Stimulated activated naive B cell treated with anti-CD40 and anti-IgM and Interleukin-4, amounts not matched to agents 10 μg/mL and 1 μg/mL and 100 μg/mL, for 72 hours (primary cell): ENCODE results near the gene GPR45.
A peak's percentile ranks its signal among the peaks of the same experiment; 100 is the strongest.

Experiments used
- ATAC-seq, 2 donors: fragments of 150-1000 bp; cut with Tn5 transposase; replicated peaks; 2 replicates each; pipeline ENCODE4 v1.10.0; 2021; ENCODE audit warnings: moderate library complexity in 1 of 2
- DNase-seq: peaks from one replicate; pipeline ENCODE4 v3.0.0; 2021
- H3K27ac Mint-ChIP-seq: one replicate; pipeline ENCODE4 v1.8.0; 2022; ENCODE audit warnings: mild to moderate bottlenecking, mixed read lengths
- H3K27me3 Mint-ChIP-seq, 2 donors: one replicate each; pipeline ENCODE4 v1.8.0; 2022; ENCODE audit warnings: mixed read lengths in 2 of 2
- H3K36me3 Mint-ChIP-seq, 2 donors: one replicate each; pipeline ENCODE4 v1.8.0; 2022; ENCODE audit warnings: mixed read lengths in 2 of 2, mild to moderate bottlenecking in 1 of 2
- H3K4me1 Mint-ChIP-seq, 2 donors: one replicate each; pipeline ENCODE4 v1.8.0; 2022; ENCODE audit warnings: mixed read lengths in 2 of 2, mild to moderate bottlenecking in 1 of 2
- H3K4me3 Mint-ChIP-seq, 2 donors: one replicate each; pipeline ENCODE4 v1.8.0; 2022; ENCODE audit warnings: mild to moderate bottlenecking in 2 of 2, mixed read lengths in 2 of 2, moderate library complexity in 1 of 2
- H3K9me3 Mint-ChIP-seq, 2 donors: one replicate each; pipeline ENCODE4 v1.8.0; 2022; ENCODE audit warnings: mixed read lengths in 2 of 2, mild to moderate bottlenecking in 1 of 2

GPR45 gene

DNA sequence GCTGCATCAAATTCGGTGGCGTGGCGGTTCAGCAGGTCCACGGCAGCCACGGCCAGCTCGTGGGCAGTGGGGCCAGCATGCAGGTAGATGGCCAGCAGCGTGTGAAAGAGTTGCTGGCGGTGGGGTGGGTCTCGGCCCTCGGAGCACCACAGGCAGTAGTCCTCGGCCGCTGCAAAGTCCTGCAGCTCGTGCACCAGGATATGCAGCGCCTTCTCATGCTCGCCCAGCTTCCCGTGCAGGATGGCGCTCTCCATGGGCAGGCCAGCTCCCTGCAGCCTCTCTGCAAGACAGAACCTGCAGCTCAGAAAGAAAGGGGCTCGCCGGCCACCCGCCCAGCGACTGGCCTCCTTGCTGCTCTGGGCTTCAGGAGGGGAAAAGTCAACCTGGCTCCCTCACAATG lies 27.9 kb downstream of the GPR45 start:
- ATAC-seq (no peak), DNase-seq (no peak)
- no peaks in the 10 kb centered on the region for H3K9me3 Mint-ChIP-seq
- peaks cover 36 to 79% of the 10 kb centered on the region in 2 donors for H3K36me3 Mint-ChIP-seq
- no peak overlapping the region for H3K4me3 Mint-ChIP-seq
- no peak overlapping the region for H3K27ac Mint-ChIP-seq
- no peaks in the 10 kb centered on the region for H3K27me3 Mint-ChIP-seq
- no peaks in the 10 kb centered on the region for H3K4me1 Mint-ChIP-seq

DNA sequence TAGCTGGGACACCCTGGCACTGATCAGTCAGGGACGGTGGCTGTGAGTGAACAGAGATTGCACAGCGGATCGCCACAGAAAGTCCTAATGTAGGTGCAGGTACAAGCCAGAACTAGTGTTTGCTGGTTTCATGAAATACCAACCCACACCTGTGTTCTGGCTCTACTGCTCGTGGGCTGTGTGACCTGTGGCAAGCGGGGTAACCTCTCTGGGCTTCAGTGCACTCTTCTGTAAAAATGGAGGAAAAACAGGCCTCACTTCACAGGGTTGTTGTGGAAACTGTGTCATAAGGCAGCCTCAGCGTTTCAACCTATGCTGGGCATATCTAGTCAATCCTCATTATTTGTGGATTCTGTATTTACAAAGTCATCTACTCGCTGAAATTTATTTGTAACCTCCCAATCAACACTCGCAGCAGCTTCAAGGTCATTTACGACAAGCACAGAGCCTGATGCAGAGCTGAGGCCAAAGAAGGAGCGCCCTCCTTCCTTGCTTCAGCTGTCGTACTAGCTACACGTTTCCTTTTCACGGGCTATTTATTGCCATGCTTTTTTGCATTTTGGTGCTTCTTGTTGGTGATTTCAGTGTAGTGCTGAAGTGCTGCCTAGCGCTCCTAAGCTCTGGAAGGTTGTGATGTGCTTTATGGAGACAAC lies 30.0 kb downstream of the GPR45 start:
- Mint-ChIP-seq H3K27me3 (no peaks in the 10 kb centered on the region), H3K9me3 (no peaks in the 10 kb centered on the region), H3K27ac (no peak overlapping the region), H3K4me3 (no peak overlapping the region), H3K36me3 (peaks cover 24 to 78% of the 10 kb centered on the region in 2 donors), H3K4me1 (no peaks in the 10 kb centered on the region)
- ATAC-seq: no peak
- DNase-seq: no peak

DNA sequence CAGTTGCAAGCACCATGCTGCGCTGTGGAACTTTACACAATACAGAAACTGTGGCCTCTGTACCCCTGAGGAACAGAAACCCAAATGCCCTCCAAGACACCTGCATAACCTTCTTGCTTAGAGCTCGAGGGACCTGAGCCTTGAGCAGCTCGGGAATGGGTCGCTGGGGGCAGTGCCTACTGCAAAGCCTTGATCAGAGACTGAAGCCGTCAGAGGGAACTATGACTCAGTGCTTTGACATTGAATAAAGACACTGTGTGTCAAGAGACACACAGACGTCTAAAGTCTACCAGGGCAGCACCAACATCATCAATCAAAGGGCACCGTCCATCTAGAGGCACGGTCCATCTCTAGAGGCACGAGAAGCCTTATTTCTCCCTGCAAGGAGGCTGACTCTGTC lies 30.6 kb downstream of the GPR45 start:
- no peaks in the 10 kb centered on the region for H3K4me1 Mint-ChIP-seq
- no peaks in the 10 kb centered on the region for H3K27me3 Mint-ChIP-seq
- H3K4me3 Mint-ChIP-seq: no peak overlapping the region
- H3K36me3 Mint-ChIP-seq: peaks cover 18 to 78% of the 10 kb centered on the region in 2 donors
- H3K27ac Mint-ChIP-seq: no peak overlapping the region
- ATAC-seq (peak; percentile 39 to 54), DNase-seq (no peak)
- no peaks in the 10 kb centered on the region for H3K9me3 Mint-ChIP-seq

DNA sequence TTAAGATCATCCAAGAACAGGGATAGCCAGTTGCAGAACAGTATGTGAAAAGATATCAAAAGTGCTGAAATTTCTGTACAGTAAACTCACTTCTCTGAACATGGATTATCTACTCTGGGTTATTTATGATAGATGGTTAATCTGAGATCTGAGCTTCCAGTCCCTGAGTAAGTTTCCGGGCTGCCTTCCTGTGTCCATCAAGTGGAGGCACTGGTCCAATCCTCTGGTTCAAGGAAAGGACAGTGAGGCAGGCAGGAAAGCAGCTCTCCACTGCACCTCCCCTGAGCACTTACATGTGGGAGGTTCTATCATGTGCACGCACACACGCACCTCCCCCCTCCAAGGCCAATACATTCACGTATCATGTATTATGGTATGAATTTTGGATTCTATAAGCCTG lies 32.5 kb downstream of the GPR45 start:
- H3K27ac Mint-ChIP-seq: no peak overlapping the region
- no peak overlapping the region for H3K4me3 Mint-ChIP-seq
- no peaks in the 10 kb centered on the region for H3K9me3 Mint-ChIP-seq
- no peak for DNase-seq
- H3K27me3 Mint-ChIP-seq: no peaks in the 10 kb centered on the region
- ATAC-seq: no peak
- no peaks in the 10 kb centered on the region for H3K4me1 Mint-ChIP-seq
- peaks cover 16 to 74% of the 10 kb centered on the region in 2 donors for H3K36me3 Mint-ChIP-seq

DNA sequence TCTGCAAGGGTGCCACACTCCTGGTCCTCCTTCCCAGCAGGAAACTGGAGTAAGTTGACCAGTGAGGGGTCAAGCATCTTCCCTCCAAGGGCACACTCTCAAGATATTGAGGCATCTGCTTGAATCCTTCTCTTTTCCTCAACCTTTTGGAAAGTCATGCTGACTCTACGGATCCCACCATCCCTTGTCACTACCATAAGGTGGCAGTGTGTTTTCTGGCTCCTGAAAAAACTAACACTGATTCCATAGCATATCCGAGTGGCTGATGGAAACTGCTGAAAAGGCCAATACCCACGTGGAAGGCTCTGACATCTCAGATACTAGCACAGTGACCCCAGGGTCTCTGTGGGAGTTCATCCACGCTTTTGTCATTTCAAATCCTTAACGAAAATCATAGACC lies 37.1 kb downstream of the GPR45 start:
- no peak for DNase-seq
- ATAC-seq: no peak
- Mint-ChIP-seq H3K4me1 (no peaks in the 10 kb centered on the region), H3K4me3 (no peak overlapping the region), H3K36me3 (peaks cover 22 to 84% of the 10 kb centered on the region in 2 donors), H3K9me3 (no peaks in the 10 kb centered on the region), H3K27me3 (no peaks in the 10 kb centered on the region), H3K27ac (no peak overlapping the region)

DNA sequence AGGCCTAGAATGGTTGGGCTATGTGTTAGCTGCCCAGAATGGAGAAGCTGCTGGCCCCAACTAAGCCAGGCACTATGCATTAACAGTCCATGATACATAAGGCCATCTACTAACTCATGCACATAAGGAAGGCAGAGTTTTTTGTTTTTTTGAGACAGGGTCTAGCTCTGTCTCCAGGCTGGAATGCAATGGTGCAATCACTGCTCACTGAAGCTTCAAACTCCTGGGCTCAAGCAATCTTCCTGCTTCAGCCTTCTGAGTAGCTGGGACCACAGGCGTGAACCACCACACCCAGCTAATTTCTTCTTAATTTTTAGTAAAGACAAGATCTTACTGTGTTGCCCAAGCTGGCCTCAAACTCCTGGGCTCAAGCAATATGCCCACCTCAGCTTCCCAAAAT lies 37.6 kb downstream of the GPR45 start:
- no peak for ATAC-seq
- Mint-ChIP-seq H3K36me3 (peaks cover 24 to 82% of the 10 kb centered on the region in 2 donors), H3K27me3 (no peaks in the 10 kb centered on the region), H3K9me3 (no peaks in the 10 kb centered on the region), H3K4me3 (no peak overlapping the region), H3K27ac (no peak overlapping the region), H3K4me1 (no peaks in the 10 kb centered on the region)
- no peak for DNase-seq

DNA sequence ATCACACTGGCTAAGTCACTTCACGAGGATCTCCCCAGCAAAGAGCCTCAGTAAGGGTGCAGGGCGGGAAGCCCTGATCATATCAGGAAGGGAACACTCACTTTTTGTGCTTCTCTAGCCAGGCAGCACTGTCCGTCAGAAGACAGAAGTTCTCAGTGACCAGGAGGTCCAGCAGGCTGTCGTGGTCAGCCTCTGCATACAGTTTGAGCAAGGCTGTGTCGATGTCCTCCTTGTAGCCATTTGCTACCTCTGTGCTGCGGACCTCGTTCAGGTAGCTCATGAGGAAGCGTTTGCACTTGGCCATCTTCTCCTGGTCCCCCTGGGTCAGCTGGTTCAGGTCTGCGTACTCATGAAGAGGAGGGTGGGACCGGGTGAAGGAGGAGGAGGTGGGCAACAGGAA lies 38.7 kb downstream of the GPR45 start:
- Mint-ChIP-seq H3K4me1 (no peaks in the 10 kb centered on the region), H3K27ac (no peak overlapping the region), H3K4me3 (no peak overlapping the region), H3K9me3 (no peaks in the 10 kb centered on the region), H3K36me3 (peaks cover 31 to 83% of the 10 kb centered on the region in 2 donors), H3K27me3 (no peaks in the 10 kb centered on the region)
- ATAC-seq (no peak), DNase-seq (no peak)

DNA sequence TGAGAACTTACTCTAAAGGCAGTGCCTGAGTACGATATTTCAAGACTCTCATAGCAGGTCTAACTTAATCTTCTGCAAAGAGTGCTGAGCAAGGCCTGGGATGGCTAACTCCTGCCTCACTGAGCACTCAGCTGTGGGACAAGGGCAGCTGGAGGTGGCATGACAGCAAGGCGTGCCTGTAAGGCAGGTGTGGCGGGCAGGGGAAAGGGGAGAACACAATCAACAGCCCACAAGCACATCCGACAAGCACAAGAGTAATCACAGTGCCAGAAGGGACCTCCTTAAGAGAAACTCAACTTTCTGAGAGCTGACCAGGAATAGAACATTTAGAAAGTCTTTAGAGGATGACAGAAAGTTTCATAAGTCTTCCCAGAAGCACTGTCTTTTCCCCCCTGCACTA lies 42.0 kb downstream of the GPR45 start:
- DNase-seq: no peak
- Mint-ChIP-seq H3K27ac (no peak overlapping the region), H3K4me3 (no peak overlapping the region), H3K9me3 (no peaks in the 10 kb centered on the region), H3K36me3 (peaks cover 35 to 78% of the 10 kb centered on the region in 2 donors), H3K4me1 (peaks cover 0 to 2% of the 10 kb centered on the region in 2 donors), H3K27me3 (no peaks in the 10 kb centered on the region)
- ATAC-seq: no peak

DNA sequence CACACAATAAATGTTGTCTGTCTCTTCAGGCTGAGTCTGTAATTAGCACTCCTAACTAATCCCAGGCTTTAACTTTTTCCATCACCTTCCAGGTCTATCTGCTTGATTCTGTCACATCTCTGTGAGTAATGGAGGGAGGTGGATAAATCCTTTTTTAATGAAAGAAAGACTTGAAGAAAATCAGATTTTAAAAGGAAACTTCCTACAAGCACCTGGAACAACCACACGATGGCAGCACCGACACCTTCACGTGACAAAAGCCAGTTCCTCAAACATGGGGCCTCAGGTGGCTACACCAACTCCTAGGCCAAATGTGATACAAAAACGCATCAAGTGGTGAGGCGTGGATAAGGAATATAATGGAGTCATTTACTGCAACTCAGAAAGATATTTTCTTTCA lies 46.1 kb downstream of the GPR45 start:
- ATAC-seq (peak; percentile 41 to 53), DNase-seq (no peak)
- peaks cover 0 to 2% of the 10 kb centered on the region in 2 donors for H3K4me1 Mint-ChIP-seq
- peaks cover 44 to 68% of the 10 kb centered on the region in 2 donors for H3K36me3 Mint-ChIP-seq
- H3K27me3 Mint-ChIP-seq: no peaks in the 10 kb centered on the region
- H3K27ac Mint-ChIP-seq: no peak overlapping the region
- H3K4me3 Mint-ChIP-seq: no peak overlapping the region
- no peaks in the 10 kb centered on the region for H3K9me3 Mint-ChIP-seq

DNA sequence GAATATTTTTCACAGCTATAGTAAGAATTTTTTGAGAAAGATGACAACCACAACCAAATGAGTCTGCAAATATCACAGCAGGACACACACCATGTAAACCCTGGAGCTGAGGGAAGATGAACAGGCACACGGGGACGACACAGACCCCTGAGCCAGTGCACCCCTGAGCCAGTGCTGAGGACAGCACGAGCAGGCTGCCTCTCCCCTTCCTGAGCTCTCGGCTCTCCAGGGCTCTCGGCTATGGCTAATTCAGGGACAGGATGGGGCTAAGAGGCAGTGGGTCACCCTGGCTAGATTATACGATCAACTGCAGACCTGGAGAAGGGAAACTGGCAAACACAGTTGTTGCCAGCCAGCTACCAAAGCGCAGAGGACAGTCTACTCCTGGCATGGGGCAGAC lies 46.6 kb downstream of the GPR45 start:
- Mint-ChIP-seq H3K27ac (no peak overlapping the region), H3K36me3 (peaks cover 46 to 68% of the 10 kb centered on the region in 2 donors), H3K27me3 (no peaks in the 10 kb centered on the region), H3K9me3 (no peaks in the 10 kb centered on the region), H3K4me3 (no peak overlapping the region), H3K4me1 (peaks cover 0 to 2% of the 10 kb centered on the region in 2 donors)
- DNase-seq (no peak), ATAC-seq (no peak)

DNA sequence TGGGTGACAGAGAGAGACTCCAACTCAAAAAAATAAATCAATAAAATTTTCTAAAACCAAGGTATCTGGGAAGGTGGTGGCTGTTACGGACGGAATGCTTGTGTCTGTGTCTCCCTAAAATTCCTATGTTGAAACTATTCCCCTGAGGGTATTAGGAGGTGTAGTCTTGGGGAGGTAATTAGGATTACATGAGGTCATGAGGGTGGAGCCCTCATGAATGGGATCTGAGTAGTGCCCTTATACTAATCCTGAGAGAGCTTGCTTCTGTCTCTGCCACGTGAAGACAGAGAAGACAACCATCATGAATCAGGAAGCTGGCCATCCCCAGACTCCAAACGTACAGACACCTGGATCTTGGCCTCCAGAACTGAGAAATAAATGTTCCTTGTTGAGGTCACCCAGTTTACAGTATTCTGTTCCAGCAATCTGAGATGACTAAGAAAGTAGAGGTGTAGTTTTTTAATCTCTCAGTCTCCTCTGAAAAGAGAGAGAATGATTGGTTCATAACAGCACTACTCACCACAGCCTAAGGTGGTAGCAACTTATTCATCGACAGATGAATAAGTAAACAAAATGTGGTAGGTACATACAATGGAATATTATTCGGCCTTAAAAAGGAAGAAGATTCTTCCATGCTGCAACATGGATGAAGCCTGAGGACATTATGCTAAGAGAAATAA lies 49.6 kb downstream of the GPR45 start:
- H3K4me1 Mint-ChIP-seq: peaks cover 0 to 4% of the 10 kb centered on the region in 2 donors
- H3K4me3 Mint-ChIP-seq: no peak overlapping the region
- H3K36me3 Mint-ChIP-seq: peaks cover 44 to 56% of the 10 kb centered on the region in 2 donors
- DNase-seq (no peak), ATAC-seq (no peak)
- H3K27ac Mint-ChIP-seq: no peak overlapping the region
- H3K9me3 Mint-ChIP-seq: no peaks in the 10 kb centered on the region
- no peaks in the 10 kb centered on the region for H3K27me3 Mint-ChIP-seq

DNA sequence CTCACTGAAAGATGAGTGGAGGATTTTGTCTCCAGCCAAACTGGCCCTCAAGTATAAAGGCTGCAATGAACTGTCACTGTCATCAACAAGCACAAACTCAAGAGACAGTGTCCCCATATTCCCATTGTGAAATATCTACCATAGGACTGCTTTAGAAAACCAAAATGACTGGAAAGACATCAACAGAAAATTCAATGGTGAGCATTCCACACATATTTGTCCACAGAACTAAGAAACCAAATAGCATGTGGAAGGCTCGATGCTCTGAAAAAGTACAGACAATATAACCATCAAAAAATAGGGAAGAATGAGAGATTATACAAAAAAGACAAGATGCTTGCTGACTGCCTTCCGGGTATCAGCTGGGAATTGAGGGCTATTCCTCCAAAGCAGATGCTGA lies 50.4 kb downstream of the GPR45 start:
- H3K4me1 Mint-ChIP-seq: peaks cover 0 to 4% of the 10 kb centered on the region in 2 donors
- H3K9me3 Mint-ChIP-seq: no peaks in the 10 kb centered on the region
- no peak overlapping the region for H3K27ac Mint-ChIP-seq
- no peaks in the 10 kb centered on the region for H3K27me3 Mint-ChIP-seq
- peaks cover 48 to 57% of the 10 kb centered on the region in 2 donors for H3K36me3 Mint-ChIP-seq
- no peak overlapping the region for H3K4me3 Mint-ChIP-seq
- ATAC-seq: no peak
- DNase-seq: no peak
